Neural progenitor cell (in vitro differentiated cells): ENCODE results near the gene TPPP3.

Experiments
- EZH2 ChIP-seq: fragments of 200-600 bp; sonication (generic); IDR thresholded peaks from 2 replicates; pipeline ENCODE4 v1.6.1; 2017; ENCODE audit warnings: antibody characterized with exemption, mild to moderate bottlenecking, moderate library complexity
- EZH2phosphoT487 ChIP-seq: fragments of 200-600 bp; sonication (generic); IDR thresholded peaks from 2 replicates; pipeline ENCODE4 v1.6.1; 2017; ENCODE audit warnings: antibody characterized with exemption
- TF ChIP-seq, protein P1 (sequence below): fragments of 200-600 bp; sonication (generic); IDR thresholded peaks from 2 replicates; pipeline ENCODE4 v1.5.1; 2017; ENCODE audit warnings: antibody characterized with exemption, mild to moderate bottlenecking

DNA sequence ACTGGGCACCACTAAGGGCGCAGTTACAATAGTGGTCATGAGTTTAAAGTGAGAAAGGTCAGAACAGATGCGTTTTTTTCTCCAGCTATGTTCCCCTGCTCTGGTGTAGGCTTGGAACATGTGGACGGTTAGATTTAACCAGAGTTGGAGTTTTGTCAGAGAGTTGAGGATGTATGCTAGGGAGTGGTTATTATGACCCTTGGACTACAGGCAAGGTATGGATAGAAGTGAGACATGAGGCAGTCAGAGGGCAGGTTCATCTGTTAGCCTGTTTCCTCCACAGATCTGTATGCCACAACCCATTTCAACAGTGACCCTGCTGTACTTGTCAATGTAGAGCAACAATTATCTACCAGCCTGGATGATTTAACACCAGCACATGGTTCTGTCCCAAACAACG is 22.6 kb downstream of the TPPP3 start:
- TF ChIP-seq, protein P1, sequence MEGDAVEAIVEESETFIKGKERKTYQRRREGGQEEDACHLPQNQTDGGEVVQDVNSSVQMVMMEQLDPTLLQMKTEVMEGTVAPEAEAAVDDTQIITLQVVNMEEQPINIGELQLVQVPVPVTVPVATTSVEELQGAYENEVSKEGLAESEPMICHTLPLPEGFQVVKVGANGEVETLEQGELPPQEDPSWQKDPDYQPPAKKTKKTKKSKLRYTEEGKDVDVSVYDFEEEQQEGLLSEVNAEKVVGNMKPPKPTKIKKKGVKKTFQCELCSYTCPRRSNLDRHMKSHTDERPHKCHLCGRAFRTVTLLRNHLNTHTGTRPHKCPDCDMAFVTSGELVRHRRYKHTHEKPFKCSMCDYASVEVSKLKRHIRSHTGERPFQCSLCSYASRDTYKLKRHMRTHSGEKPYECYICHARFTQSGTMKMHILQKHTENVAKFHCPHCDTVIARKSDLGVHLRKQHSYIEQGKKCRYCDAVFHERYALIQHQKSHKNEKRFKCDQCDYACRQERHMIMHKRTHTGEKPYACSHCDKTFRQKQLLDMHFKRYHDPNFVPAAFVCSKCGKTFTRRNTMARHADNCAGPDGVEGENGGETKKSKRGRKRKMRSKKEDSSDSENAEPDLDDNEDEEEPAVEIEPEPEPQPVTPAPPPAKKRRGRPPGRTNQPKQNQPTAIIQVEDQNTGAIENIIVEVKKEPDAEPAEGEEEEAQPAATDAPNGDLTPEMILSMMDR: no peak
- TF ChIP-seq EZH2phosphoT487 (no peak), EZH2 (no peak)
